GM18870 (cell line): ENCODE results near the gene MYZAP.

Experiments
- ATAC-seq: cut with Tn5 transposase; IDR thresholded peaks from one replicate; pipeline ENCODE4 v1.9.1; 2021; ENCODE audit warnings: moderate library complexity; ENCODE audit not compliant: unreplicated experiment

Gene MYZAP

DNA sequence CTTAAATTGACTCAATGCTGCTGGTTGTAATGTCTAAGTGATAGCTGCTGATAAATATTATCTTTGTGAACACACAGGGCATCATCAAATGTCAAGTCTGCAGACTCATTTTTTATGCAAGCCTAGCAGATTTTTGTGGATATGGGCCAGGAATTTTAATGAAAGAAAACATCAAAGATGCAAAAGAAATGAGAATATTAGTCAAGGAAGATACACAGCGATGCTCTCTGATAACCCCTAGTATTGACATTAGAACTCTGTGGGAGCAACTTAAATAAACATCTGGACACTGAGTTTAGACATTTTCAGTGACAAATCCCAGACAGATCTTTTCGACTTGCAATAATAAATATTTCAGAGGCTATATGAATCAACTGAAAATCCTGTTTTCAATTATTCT, 143.2 kb downstream of the MYZAP start:
- no peak for ATAC-seq
